ENCODE measurements around the gene TXNDC8. TPM values are rescaled to one million over a fixed set of nuclear protein-coding genes. Genes with fewer than 3 reads are reported as not detected.

TXNDC8 gene
- total RNA-seq, 1 experiment from 2014 or later, result not detected

DNA sequence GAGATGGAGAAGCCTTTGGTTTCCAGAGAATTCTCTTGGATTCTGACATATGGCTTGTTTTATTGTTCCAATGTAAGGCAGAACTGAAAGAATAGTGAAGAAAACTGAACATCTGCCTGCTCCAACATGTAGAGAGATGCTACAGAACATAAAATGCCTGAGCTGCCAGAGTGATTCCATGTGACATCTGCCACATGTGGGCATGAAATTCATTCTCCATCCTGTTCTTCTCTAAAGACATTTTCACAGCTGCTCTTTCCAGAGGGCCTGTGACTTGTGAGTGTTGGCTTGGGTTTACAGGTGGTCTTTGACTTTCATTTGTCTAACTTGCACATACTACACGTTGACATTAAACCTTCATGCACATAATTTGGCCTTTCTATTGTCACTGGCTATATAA, 47.7 kb downstream of the TXNDC8 start:
- no peak overlapping the region for H3K27ac ChIP-seq (ENCODE audit: low read length)
- H3K27me3 ChIP-seq (ENCODE audit: control insufficient read depth, insufficient read depth, low read length), result no peaks in the 10 kb centered on the region
- H3K4me3 ChIP-seq (ENCODE audit: low read depth in 2 of 2, low read length in 2 of 2), result no peak overlapping the region
- H3K9me3 ChIP-seq (ENCODE audit: control insufficient read depth, insufficient read depth, low read depth, low read length), result no peaks in the 10 kb centered on the region
- intact Hi-C loops (cut with micrococcal nuclease; ENCODE audit: unreplicated experiment), result no loop called here
- ChIA-PET POLR2A (no interaction called here), CTCF (no interaction called here)
- DNase-seq (ENCODE audit: low read depth, low spot score), result no peak
- H3K4me1 ChIP-seq (ENCODE audit: control insufficient read depth, insufficient read depth, low read length), result no peaks in the 10 kb centered on the region
- no peak for TF ChIP-seq REST (IDR thresholded peaks at IDR 0.05; ENCODE audit: insufficient read depth in 1 of 2, low read depth in 2 of 2, low read length in 1 of 2)
- TF ChIP-seq, protein P1, sequence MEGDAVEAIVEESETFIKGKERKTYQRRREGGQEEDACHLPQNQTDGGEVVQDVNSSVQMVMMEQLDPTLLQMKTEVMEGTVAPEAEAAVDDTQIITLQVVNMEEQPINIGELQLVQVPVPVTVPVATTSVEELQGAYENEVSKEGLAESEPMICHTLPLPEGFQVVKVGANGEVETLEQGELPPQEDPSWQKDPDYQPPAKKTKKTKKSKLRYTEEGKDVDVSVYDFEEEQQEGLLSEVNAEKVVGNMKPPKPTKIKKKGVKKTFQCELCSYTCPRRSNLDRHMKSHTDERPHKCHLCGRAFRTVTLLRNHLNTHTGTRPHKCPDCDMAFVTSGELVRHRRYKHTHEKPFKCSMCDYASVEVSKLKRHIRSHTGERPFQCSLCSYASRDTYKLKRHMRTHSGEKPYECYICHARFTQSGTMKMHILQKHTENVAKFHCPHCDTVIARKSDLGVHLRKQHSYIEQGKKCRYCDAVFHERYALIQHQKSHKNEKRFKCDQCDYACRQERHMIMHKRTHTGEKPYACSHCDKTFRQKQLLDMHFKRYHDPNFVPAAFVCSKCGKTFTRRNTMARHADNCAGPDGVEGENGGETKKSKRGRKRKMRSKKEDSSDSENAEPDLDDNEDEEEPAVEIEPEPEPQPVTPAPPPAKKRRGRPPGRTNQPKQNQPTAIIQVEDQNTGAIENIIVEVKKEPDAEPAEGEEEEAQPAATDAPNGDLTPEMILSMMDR (IDR thresholded peaks at IDR 0.05), result no peak
- TF ChIP-seq POLR2AphosphoS5 (IDR thresholded peaks at IDR 0.05; ENCODE audit: low read depth, low read length), result no peak
- TF ChIP-seq SIN3A (IDR thresholded peaks at IDR 0.05; ENCODE audit: borderline replicate concordance, insufficient read depth, low read depth, low read length), result no peak
- no peak for TF ChIP-seq TCF7L2 (IDR thresholded peaks at IDR 0.05; ENCODE audit: low read depth, low read length)
- in situ Hi-C loops (cut with HindIII; ENCODE audit: low pct_unique_long_range_greater_than_20kb, low sequenced_read_pairs), result no loop called here
- BruUV-seq (replicated peaks), result no TSS peak
- no peaks in the 10 kb centered on the region for H3K36me3 ChIP-seq (ENCODE audit: control insufficient read depth, insufficient read depth, low read length)
- ATAC-seq, result no peak

- H3K27ac ChIP-seq (ENCODE audit: low read length), result no peak overlapping the region
- H3K36me3 ChIP-seq (ENCODE audit: control insufficient read depth, insufficient read depth, low read length), result no peaks in the 10 kb centered on the region
- ChIA-PET POLR2A (no interaction called here), CTCF (no interaction called here)
- DNase-seq (ENCODE audit: low read depth, low spot score) (no peak), ATAC-seq (no peak)
- in situ Hi-C loops (cut with HindIII; ENCODE audit: low pct_unique_long_range_greater_than_20kb, low sequenced_read_pairs) (no loop called here), intact Hi-C loops (cut with micrococcal nuclease; ENCODE audit: unreplicated experiment) (no loop called here)
- no peaks in the 10 kb centered on the region for H3K9me3 ChIP-seq (ENCODE audit: control insufficient read depth, insufficient read depth, low read depth, low read length)
- no peaks in the 10 kb centered on the region for H3K4me1 ChIP-seq (ENCODE audit: control insufficient read depth, insufficient read depth, low read length)
- H3K27me3 ChIP-seq (ENCODE audit: control insufficient read depth, insufficient read depth, low read length), result no peaks in the 10 kb centered on the region
- BruUV-seq (replicated peaks), result no TSS peak
- no peak for TF ChIP-seq REST (IDR thresholded peaks at IDR 0.05; ENCODE audit: insufficient read depth in 1 of 2, low read depth in 2 of 2, low read length in 1 of 2)
- TF ChIP-seq, protein P1 (IDR thresholded peaks at IDR 0.05), result no peak
- H3K4me3 ChIP-seq (ENCODE audit: low read depth in 2 of 2, low read length in 2 of 2), result no peak overlapping the region
Observed at GRCh38 chr9:110288503-110288902, 49.2 kb downstream of the TXNDC8 start.

All from Panc1 (cell line).